ENCODE results near the gene BAIAP3.

Gene BAIAP3

DNA sequence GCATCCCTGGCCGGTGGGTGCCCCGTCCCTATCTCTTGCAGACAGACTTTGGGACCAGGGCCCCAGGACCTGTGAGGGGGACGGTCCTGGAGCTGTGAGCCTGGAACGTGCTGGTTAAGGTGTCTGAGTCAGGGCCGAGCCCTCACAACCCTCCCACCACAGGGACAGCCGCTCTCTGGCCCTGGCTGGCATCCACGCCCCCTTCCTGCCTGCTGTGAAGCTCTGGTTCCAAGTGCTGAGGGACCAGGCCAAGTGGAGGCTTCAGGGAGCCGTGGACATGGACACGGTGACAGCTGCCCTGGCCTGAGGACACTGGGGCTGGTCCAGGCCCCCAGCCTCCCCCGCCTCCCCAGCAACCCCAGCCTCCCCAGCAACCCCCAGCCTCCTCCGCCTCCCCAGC, 11.6 kb downstream of the BAIAP3 start:
- no peak for TF ChIP-seq CTCF (IDR thresholded peaks at IDR 0.05)
- no peak overlapping the region for H3K4me3 Mint-ChIP-seq
- peaks cover 34% of the 10 kb centered on the region for H3K27me3 Mint-ChIP-seq (ENCODE audit: low read depth, poor library complexity)
- peaks cover 10% of the 10 kb centered on the region for H3K4me1 Mint-ChIP-seq
- no peaks in the 10 kb centered on the region for H3K9me3 Mint-ChIP-seq
- DNase-seq: no peak
- H3K36me3 Mint-ChIP-seq (ENCODE audit: low read depth): no peaks in the 10 kb centered on the region
- H3K27ac Mint-ChIP-seq: no peak overlapping the region

DNA sequence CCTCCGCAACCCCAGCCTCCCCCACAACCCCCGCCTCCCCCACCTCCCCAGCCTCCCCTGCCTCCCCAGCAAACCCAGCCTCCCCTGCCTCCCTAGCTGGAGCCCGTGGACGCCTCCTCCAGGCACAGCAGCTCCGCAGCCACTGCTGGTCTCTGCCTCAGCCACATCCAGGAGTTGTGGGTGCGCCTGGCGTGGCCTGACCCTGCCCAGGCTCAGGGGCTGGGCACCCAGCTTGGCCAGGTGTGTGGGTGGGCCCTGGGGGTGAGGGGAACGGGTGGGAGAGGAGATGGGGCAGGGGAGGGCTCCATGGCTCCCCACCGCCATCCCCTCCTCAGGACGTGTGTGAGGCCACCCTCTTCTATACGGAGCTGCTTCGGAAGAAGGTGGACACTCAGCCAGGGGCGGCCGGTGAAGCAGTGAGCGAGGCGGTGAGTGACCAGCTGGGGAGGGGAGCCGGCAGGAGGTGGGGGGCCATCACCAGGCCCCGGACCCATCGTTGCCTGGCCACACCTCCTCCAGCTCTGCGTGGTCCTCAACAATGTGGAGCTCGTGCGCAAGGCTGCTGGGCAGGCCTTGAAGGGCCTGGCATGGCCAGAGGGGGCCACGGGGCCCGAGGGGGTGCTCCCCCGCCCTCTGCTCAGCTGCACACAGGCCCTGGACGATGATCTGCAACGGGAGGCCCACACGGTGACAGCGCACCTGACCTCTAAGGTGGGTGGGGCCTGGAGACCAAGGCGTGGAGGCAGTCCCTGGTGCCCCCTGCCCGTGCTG, 12.4 kb downstream of the BAIAP3 start:
- TF ChIP-seq CTCF (IDR thresholded peaks at IDR 0.05): no peak

DNA sequence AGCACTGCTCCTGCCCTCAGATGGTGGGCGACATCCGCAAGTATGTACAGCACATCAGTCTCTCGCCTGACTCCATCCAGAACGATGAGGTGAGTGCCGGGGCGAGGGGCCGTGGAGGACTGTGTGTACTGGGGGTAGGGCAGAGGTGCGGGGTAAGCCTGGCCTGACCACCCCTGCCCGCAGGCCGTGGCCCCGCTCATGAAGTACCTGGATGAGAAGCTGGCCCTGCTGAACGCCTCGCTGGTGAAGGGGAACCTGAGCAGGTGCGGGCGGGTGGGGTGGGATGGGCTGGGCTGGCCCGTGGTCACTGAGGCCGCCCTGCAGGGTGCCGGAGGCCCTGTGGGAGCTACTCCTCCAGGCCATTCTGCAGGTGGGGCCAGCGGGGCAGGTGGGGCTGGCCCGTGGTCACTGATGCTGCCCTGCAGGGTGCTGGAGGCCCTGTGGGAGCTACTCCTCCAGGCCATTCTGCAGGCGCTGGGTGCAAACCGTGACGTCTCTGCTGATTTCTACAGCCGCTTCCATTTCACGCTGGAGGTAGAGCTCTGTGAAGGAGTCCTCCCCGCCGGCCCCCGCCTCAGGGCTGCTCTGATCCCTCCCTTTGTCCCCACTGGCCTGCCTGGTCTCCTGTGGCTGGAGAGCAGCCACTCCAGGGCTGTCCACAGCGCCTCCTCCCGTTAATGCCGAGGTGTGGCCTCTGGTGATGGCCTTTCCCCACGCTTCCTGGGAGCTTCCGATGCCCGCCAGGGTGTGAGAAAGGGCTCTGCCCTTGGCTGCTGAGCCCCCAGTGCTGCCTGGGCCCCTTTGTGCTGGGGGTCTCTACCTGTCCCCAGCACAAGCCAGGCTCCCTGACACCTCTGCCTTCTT, 13.2 kb downstream of the BAIAP3 start:
- no peak overlapping the region for H3K4me3 Mint-ChIP-seq
- DNase-seq: no peak
- peaks cover 10% of the 10 kb centered on the region for H3K4me1 Mint-ChIP-seq
- H3K27me3 Mint-ChIP-seq (ENCODE audit: low read depth, poor library complexity): peaks cover 24% of the 10 kb centered on the region
- no peaks in the 10 kb centered on the region for H3K36me3 Mint-ChIP-seq (ENCODE audit: low read depth)
- no peak overlapping the region for H3K27ac Mint-ChIP-seq
- no peak for TF ChIP-seq CTCF (IDR thresholded peaks at IDR 0.05)
- H3K9me3 Mint-ChIP-seq: no peaks in the 10 kb centered on the region

More for the DNA sequence above, 12.4 kb downstream of the BAIAP3 start:
- Mint-ChIP-seq H3K4me3 (no peak overlapping the region), H3K4me1 (peaks cover 10% of the 10 kb centered on the region), H3K36me3 (ENCODE audit: low read depth) (no peaks in the 10 kb centered on the region), H3K27me3 (ENCODE audit: low read depth, poor library complexity) (peaks cover 29% of the 10 kb centered on the region), H3K27ac (no peak overlapping the region), H3K9me3 (no peaks in the 10 kb centered on the region)
- no peak for DNase-seq

- H3K9me3 Mint-ChIP-seq: no peaks in the 10 kb centered on the region
- H3K27me3 Mint-ChIP-seq (ENCODE audit: low read depth, poor library complexity): peaks cover 20% of the 10 kb centered on the region
- peaks cover 15% of the 10 kb centered on the region for H3K4me1 Mint-ChIP-seq
- H3K27ac Mint-ChIP-seq: no peak overlapping the region
- no peak overlapping the region for H3K4me3 Mint-ChIP-seq
- no peak for TF ChIP-seq CTCF (IDR thresholded peaks at IDR 0.05)
- H3K36me3 Mint-ChIP-seq (ENCODE audit: low read depth): no peaks in the 10 kb centered on the region
- DNase-seq: no peak
These were observed 13.9 kb downstream of the BAIAP3 start for GRCh38 chr16:1347286-1347855.

- Mint-ChIP-seq H3K27ac (no peak overlapping the region), H3K4me1 (peaks cover 18% of the 10 kb centered on the region), H3K9me3 (no peaks in the 10 kb centered on the region), H3K36me3 (ENCODE audit: low read depth) (no peaks in the 10 kb centered on the region), H3K4me3 (no peak overlapping the region), H3K27me3 (ENCODE audit: low read depth, poor library complexity) (peaks cover 21% of the 10 kb centered on the region)
- no peak for DNase-seq
- TF ChIP-seq CTCF (IDR thresholded peaks at IDR 0.05): no peak
These were observed 14.5 kb downstream of the BAIAP3 start for GRCh38 chr16:1347962-1348361.
